Ectodermal cell (in vitro differentiated cells): Measurements from ENCODE around the gene ASPG.

Experiments
- H3K27ac ChIP-seq: 2 replicates; pipeline ENCODE4 v1.7.0; 2013; ENCODE audit warnings: mild to moderate bottlenecking, low read depth, low read length; ENCODE audit not compliant: insufficient read depth, poor library complexity, severe bottlenecking
- H3K27me3 ChIP-seq: 2 replicates; pipeline ENCODE4 v1.7.0; 2013; ENCODE audit warnings: mild to moderate bottlenecking, low read length; ENCODE audit not compliant: insufficient read depth, control insufficient read depth, poor library complexity, severe bottlenecking
- H3K36me3 ChIP-seq: one replicate; pipeline ENCODE4 v1.7.0; 2013; ENCODE audit warnings: low read length; ENCODE audit not compliant: control insufficient read depth, insufficient read depth
- H3K4me1 ChIP-seq: one replicate; pipeline ENCODE4 v1.7.0; 2013; ENCODE audit warnings: low read length; ENCODE audit not compliant: control insufficient read depth, insufficient read depth
- H3K4me3 ChIP-seq: 2 replicates; pipeline ENCODE4 v1.7.0; 2013; ENCODE audit warnings: low read depth, low read length, control low read depth; ENCODE audit not compliant: insufficient read depth
- H3K9me3 ChIP-seq: 2 replicates; pipeline ENCODE4 v1.7.0; 2013; ENCODE audit warnings: mild to moderate bottlenecking, low read length, moderate library complexity; ENCODE audit not compliant: control insufficient read depth
- WGBS, 2 experiments: methylation state at CpG; one replicate each; pipeline ENCODE4 v1.1.7; 2013; ENCODE audit warnings: missing lambda C conversion rate in 2 of 2; 5-methylcytosine and 5-hydroxymethylcytosine counted together

The ASPG gene

GRCh38 chr14:104158827-104159798 is 73.6 kb downstream of the ASPG start:
- H3K4me1 ChIP-seq, result no peaks in the 10 kb centered on the region
- no peaks in the 10 kb centered on the region for H3K27me3 ChIP-seq
- H3K27ac ChIP-seq, result no peak overlapping the region
- no peaks in the 10 kb centered on the region for H3K9me3 ChIP-seq
- WGBS, 2 experiments, result 87 to 88% methylated on average over 51 of the region's 51 CpGs
- no peaks in the 10 kb centered on the region for H3K36me3 ChIP-seq
- no peak overlapping the region for H3K4me3 ChIP-seq

- no peak overlapping the region for H3K27ac ChIP-seq
Observed at GRCh38 chr14:104159990-104160389, 74.5 kb downstream of the ASPG start.

GRCh38 chr14:104161602-104162367 is 76.3 kb downstream of the ASPG start:
- 89 to 90% methylated on average over 23 of the region's 23 CpGs for WGBS, 2 experiments

More at GRCh38 chr14:104159990-104160389, 74.5 kb downstream of the ASPG start:
- Histone ChIP-seq H3K4me1 (no peaks in the 10 kb centered on the region), H3K9me3 (no peaks in the 10 kb centered on the region), H3K36me3 (no peaks in the 10 kb centered on the region), H3K27me3 (no peaks in the 10 kb centered on the region), H3K4me3 (no peak overlapping the region)
- WGBS, 2 experiments, result 90 to 93% methylated on average over 9 of the region's 9 CpGs

GRCh38 chr14:104162495-104162894 is 77.0 kb downstream of the ASPG start:
- Histone ChIP-seq H3K36me3 (no peaks in the 10 kb centered on the region), H3K27ac (no peak overlapping the region), H3K27me3 (no peaks in the 10 kb centered on the region), H3K4me3 (no peak overlapping the region), H3K4me1 (no peaks in the 10 kb centered on the region), H3K9me3 (no peaks in the 10 kb centered on the region)
- 93 to 96% methylated on average over 9 of the region's 9 CpGs for WGBS, 2 experiments

More at GRCh38 chr14:104161602-104162367, 76.3 kb downstream of the ASPG start:
- H3K36me3 ChIP-seq, result no peaks in the 10 kb centered on the region
- no peak overlapping the region for H3K27ac ChIP-seq
- H3K27me3 ChIP-seq, result no peaks in the 10 kb centered on the region
- H3K4me1 ChIP-seq, result no peaks in the 10 kb centered on the region
- H3K9me3 ChIP-seq, result no peaks in the 10 kb centered on the region
- no peak overlapping the region for H3K4me3 ChIP-seq

- Histone ChIP-seq H3K36me3 (no peaks in the 10 kb centered on the region), H3K4me3 (no peak overlapping the region), H3K27me3 (no peaks in the 10 kb centered on the region), H3K9me3 (no peaks in the 10 kb centered on the region), H3K4me1 (no peaks in the 10 kb centered on the region), H3K27ac (no peak overlapping the region)
- WGBS, 2 experiments, result 92 to 93% methylated on average over 21 of the region's 21 CpGs
Observed at GRCh38 chr14:104163541-104163940, 78.0 kb downstream of the ASPG start.

GRCh38 chr14:104164041-104164440 is 78.5 kb downstream of the ASPG start:
- H3K27ac ChIP-seq, result no peak overlapping the region
- 94 to 96% methylated on average over 23 of the region's 23 CpGs for WGBS, 2 experiments
- no peaks in the 10 kb centered on the region for H3K9me3 ChIP-seq
- no peaks in the 10 kb centered on the region for H3K36me3 ChIP-seq
- H3K27me3 ChIP-seq, result no peaks in the 10 kb centered on the region
- H3K4me3 ChIP-seq, result no peak overlapping the region
- peaks cover 3% of the 10 kb centered on the region for H3K4me1 ChIP-seq

GRCh38 chr14:104164512-104164911 is 79.0 kb downstream of the ASPG start:
- Histone ChIP-seq H3K9me3 (no peaks in the 10 kb centered on the region), H3K27ac (no peak overlapping the region), H3K36me3 (no peaks in the 10 kb centered on the region), H3K4me3 (no peak overlapping the region), H3K4me1 (peaks cover 7% of the 10 kb centered on the region), H3K27me3 (no peaks in the 10 kb centered on the region)
- 83 to 84% methylated on average over 9 of the region's 9 CpGs for WGBS, 2 experiments
